ENCODE results near the gene TMED1.

DNA sequence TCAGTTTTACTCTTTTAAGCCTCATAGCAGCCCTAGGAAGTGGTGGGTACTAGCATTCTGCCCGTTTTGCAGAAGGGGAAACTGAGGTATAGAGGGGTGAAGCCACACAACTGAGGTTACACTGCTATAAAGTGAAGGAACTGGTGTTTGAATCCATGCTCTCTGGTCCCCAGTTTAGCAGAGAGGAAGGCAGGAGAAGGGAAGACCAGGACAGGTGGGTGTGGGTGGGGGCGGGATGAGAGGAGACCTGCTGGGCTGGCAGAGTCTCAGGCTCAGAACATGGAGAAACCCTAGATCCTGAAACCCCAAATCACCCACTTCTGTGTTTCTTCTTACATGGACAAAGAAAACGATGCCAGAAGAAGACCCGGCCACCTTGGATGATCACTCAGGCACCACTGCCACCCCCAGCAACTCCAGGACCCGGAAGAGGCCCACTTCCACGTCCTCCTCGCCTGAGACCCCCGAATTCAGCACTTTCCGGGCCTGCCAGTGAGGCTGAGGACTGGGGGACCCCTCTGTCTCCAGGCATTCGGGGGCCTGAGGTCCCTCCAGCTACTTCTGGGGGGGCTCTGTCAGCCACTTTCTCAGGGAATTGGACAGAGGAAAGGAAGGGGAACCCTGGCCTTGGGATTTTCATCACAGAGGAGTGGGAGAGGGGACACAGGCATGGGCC is 33.0 kb upstream of the TMED1 start:
- TF ChIP-seq POLR2A (IDR thresholded peaks at IDR 0.05) (no peak), CTCF (IDR thresholded peaks at IDR 0.05) (no peak)

Measured in thyroid gland (tissue), 4 donors.